Measurements from ENCODE around the gene SLC24A4.

GRCh38 chr14:92351750-92352149 is 28.8 kb downstream of the SLC24A4 start:
- TF ChIP-seq CTCF (conservative IDR thresholded peaks at IDR 0.05; ENCODE audit: low read length) (no peak), EZH2phosphoT487 (IDR thresholded peaks at IDR 0.05; ENCODE audit: borderline replicate concordance) (no peak)
